Activated CD8-positive, alpha-beta memory T cell treated with anti-CD3 and anti-CD28 coated beads for 36 hours (primary cell): ENCODE results near the gene VWCE. TPM values are rescaled to one million over a fixed set of nuclear protein-coding genes. Genes with fewer than 3 reads are reported as not detected.

Experiments
- CTCF ChIA-PET: fragments of 350-600 bp; sonication (Branson Sonifier 250); formaldehyde crosslinking; loops from one replicate; lab custom pipeline; 2021; ENCODE audit warnings: antibody characterized with exemption; lab: Charles Lee
- POLR2A ChIA-PET: fragments of 350-600 bp; sonication (Branson Sonifier 250); formaldehyde crosslinking; loops from one replicate; lab custom pipeline; 2021; ENCODE audit warnings: antibody characterized with exemption; lab: Charles Lee
- total RNA-seq, 2 experiments: library from RNA; stranded (reverse); gene quantifications; one replicate each; pipeline ENCODE4 v1.2.3, GENCODE V29; 2021

Gene VWCE, protein sequence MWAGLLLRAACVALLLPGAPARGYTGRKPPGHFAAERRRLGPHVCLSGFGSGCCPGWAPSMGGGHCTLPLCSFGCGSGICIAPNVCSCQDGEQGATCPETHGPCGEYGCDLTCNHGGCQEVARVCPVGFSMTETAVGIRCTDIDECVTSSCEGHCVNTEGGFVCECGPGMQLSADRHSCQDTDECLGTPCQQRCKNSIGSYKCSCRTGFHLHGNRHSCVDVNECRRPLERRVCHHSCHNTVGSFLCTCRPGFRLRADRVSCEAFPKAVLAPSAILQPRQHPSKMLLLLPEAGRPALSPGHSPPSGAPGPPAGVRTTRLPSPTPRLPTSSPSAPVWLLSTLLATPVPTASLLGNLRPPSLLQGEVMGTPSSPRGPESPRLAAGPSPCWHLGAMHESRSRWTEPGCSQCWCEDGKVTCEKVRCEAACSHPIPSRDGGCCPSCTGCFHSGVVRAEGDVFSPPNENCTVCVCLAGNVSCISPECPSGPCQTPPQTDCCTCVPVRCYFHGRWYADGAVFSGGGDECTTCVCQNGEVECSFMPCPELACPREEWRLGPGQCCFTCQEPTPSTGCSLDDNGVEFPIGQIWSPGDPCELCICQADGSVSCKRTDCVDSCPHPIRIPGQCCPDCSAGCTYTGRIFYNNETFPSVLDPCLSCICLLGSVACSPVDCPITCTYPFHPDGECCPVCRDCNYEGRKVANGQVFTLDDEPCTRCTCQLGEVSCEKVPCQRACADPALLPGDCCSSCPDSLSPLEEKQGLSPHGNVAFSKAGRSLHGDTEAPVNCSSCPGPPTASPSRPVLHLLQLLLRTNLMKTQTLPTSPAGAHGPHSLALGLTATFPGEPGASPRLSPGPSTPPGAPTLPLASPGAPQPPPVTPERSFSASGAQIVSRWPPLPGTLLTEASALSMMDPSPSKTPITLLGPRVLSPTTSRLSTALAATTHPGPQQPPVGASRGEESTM
- 10 to 100 TPM; 11.9 to 12.5 TPM for total RNA-seq

DNA sequence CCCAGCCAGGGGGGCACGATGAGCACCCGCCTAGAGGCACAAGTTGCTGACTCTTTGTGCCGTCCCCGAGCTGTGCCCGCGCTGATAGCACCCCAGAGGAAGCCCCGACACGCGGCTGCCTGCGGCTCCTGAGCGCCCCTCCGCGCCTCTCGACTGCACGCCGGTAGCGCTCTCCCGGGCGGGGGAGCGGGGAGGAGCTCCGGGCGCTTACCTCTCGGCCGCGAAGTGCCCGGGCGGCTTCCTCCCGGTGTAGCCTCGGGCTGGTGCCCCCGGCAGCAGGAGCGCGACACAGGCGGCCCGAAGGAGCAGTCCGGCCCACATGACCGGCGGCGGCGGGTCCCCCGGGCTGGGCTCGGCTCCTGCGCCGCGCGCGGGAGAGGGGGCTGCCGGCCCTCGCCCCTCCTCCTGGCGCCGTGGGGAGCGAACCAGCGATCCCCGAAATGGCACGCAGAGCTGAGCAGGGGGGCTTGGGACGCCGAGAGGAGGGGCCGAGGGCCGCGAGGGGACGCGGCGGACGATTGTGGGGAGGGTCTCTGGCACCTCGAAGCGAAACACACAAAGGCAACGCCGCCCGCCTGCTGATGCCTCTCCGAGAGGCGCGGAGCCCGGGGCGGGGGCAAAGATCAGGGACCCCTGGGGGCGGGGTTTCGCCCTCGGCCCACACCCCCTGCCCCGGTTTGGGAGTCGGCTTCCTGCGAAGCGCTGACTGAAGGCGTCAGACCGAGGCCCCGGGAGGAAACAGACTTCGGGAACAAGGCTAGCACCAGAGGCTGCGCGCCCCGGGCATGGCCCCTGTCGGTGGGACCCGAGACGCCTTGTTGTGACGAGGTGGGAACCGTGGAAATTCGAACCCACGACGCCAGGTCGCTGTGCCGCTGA is at the start of gene VWCE:
Gene VWCE, minus strand, starts transcription at position 600 of the 879 bp plus-strand sequence. Its CDS starts 279 bp downstream, at position 321.
- CTCF ChIA-PET: interaction anchor here (0.6 to 1.5 kb wide), 7 partner anchors 15 to 333 kb away, joined by 3 to 5 read pairs (median 3); partner anchors contain the start of genes CYB561A3, TMEM138 and VPS37C
- POLR2A ChIA-PET: interaction anchor here (0.5 to 1.9 kb wide), 8 partner anchors 8 to 253 kb away, joined by 3 to 8 read pairs (median 5); partner anchors contain the start of gene CYB561A3

DNA sequence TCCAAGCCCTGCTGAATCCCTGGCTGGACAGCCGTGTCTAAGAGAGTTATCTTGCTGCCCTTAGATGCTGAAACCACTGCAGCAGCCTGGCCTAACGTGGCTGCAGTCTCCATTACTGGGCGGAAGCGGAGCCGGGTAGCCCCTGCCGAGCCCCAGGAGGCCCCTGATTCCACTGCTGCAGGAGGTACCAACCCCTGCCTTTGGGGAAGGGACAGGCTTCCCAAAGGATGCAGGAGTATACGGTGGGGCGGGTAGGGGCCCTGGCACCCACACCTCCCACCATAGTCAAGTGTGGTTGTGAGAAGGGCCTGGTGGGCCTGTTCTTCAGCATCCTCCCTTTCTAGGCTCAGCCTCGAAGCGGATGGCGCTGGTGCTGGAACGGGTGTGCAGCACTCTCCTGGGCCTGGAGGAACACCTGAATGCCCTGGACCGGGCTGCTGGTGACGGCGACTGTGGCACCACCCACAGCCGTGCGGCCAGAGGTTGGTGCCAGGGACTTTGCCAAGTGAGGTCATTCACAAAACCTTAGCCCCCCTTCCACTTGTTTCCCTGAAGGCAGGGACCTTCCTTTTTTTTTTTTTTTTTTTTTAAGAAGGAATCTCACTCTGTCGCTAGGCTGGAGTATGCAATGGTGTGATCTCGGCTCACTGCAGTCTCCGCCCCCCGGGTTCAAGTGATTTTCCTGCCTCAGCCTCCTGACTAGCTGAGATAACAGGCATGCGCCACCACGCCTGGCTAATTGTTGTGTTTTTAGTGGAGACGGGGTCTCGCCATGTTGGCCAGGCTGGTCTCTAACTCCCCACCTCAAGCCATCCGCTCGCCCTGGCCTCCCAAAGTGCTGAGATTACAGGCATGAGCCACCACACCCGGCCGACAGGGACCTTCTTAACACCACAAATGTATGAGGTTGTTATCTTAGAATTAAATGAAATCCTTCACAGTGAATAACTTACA is 49.0 kb upstream of the VWCE start:
- ChIA-PET POLR2A (no interaction called here), CTCF (interaction anchor here (1.2 kb wide), 1 partner anchor 8 kb away, joined by 3 read pairs; no protein-coding TSS in a partner anchor)

DNA sequence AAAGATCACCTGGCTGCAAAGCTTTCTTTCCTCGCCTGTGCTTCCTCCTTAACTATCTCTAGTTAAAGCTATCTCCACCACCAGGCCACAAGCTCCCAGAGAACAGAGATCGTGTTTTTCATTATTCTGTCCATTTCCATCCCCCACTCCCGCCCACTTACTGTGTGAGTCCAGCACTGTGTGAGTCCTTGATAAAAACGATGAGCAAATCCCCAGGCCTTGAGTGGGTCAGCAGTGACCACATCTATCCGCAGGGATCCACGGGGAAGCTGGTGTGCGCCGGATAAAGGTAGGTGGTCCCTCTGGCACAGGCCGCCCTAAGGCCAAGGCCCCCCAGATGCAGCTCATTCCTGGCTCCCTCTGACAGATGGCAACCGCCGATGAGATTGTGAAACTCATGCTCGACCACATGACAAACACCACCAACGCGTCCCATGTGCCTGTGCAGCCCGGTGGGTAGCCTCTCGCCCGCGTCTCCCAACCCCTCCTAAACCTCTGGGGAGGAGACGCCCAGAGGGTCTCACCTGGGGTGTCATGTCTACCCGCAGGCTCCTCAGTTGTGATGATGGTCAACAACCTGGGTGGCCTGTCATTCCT is 47.2 kb upstream of the VWCE start:
- CTCF ChIA-PET: interaction anchor here (1.3 kb wide), 1 partner anchor 44 kb away, joined by 6 read pairs; no protein-coding TSS in a partner anchor

DNA sequence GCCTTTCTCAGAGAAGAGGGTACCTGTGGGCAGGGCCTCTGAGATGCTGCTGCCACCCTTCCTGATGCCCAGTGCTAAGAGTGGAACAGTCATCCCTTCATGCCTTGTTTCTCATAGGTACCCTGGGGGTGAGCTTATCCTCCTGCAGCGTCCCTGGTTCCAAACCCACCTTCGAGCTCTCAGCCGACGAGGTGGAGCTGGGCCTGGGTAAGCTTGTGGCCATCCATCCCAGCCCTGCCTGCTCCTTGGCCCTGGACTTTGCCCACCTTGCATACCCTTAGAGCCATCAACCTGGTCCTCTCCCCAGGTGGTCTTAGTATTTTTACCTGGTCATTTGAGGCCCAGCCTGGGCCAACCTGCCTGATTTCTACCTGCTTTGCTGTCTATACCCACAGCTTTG is 46.6 kb upstream of the VWCE start:
- ChIA-PET POLR2A (no interaction called here), CTCF (interaction anchor here (1.3 kb wide), 1 partner anchor 44 kb away, joined by 6 read pairs; no protein-coding TSS in a partner anchor)

More for the DNA sequence above, 47.2 kb upstream of the VWCE start:
- POLR2A ChIA-PET: no interaction called here

DNA sequence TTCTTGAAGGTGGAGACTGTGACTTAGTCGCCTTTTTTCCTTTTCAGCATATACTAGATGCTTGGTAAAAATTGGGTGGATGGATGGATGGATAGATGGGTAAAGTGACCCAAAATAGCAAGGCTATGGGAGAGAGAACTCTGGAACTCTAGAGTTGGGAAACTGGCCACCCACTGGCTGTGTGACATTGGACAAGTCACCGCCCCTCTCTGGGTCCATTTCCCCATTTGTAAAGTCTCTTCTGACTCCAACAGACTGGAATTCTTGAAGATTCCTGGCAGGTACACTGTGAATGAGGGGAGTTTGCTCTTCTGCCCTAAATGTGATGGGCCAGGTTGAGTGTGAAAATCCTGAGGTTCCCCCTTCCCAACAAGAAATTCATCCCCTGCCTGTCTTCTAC is 45.9 kb upstream of the VWCE start:
- ChIA-PET CTCF (interaction anchor here (1.3 kb wide), 1 partner anchor 45 kb away, joined by 6 read pairs; no protein-coding TSS in a partner anchor), POLR2A (no interaction called here)

DNA sequence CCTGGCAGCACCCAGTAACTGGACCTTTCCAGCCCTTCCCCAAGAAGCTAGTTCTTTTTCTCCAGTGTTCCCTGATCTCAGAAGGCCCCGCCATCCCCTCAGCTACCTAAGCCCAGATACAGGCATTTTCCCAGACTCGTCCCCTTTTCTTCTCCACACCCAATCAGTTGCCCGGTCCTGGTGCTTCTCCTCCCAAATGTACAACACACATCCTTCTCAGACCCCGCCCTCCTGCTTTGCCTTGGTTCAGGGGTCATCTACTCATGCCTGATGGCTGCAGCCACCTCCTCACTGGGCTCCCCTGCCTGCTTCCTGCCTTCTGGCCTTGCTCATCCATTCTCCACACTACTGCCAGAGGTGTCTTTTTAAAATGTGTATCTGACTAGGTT is 44.4 kb upstream of the VWCE start:
- CTCF ChIA-PET: interaction anchor here (1.3 to 4.1 kb wide), 2 partner anchors 46 to 53 kb away, joined by 3 to 36 read pairs; partner anchors contain the start of gene TMEM216
- POLR2A ChIA-PET: no interaction called here

DNA sequence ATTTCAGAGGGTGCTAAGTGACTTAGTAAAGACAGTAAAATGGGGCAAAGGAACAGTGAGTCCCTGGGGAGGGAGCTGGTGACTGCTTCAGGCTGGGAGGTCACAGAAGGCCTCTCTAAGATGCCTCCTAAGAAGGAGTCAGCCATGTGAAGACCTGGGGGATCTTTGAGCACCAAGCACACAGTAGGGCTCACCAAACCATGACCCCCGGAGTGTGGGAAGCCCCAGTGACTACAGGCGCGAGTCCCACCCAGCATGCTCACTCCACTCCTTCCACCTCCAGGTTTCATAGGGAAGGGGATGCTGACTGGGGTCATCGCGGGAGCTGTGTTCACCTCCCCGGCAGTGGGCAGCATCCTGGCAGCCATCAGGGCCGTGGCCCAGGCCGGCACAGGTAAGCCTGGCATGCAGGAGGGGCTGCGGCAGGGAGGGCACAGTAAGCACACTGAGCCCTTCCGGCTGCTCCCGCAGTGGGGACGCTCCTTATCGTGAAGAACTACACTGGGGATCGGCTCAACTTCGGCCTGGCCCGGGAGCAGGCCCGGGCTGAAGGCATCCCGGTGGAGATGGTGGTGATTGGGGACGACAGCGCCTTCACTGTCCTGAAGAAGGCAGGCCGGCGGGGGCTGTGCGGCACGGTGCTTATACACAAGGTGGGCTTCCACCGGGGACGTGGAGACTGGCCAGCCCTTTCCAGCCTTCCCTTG is 43.8 kb upstream of the VWCE start:
- ChIA-PET CTCF (interaction anchor here (0.6 to 6.4 kb wide), 6 partner anchors 24 to 60 kb away, joined by 3 to 99 read pairs (median 4); partner anchors contain the start of gene TMEM216), POLR2A (no interaction called here)

DNA sequence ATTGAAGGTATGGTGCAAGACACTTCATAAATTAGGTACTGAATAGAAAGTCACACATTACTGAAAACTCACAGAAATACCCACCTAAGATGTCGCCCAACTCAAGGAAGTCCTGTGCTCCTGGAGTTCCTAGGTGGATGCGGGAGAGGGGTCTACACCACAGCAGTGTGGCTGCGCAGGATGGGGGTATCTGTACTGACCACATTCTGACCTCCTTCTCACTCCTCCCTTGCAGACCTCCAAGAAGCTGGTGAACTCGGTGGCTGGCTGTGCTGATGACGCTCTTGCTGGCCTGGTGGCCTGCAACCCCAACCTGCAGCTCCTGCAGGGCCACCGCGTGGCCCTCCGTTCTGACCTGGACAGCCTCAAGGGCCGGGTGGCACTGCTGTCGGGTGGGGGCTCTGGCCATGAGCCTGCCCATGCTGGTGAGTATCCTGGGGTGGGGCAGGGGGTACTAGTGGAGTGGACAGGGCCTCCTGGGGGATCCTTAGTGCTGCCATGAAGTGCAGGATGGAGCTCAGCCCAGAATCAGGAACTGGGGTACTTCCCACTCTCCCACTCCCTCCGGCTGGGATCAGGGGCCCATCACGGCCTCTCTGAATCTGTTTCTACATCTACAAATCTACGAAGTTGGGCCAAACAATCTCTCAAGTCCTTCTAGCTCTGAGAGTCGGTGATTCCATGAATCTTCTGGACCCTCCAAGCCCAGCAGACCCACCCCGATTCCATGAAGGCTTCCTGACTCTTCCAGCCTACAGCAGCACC is 42.8 kb upstream of the VWCE start:
- ChIA-PET CTCF (interaction anchor here (1.3 to 6.4 kb wide), 6 partner anchors 25 to 62 kb away, joined by 3 to 99 read pairs (median 10); partner anchors contain the start of gene TMEM216), POLR2A (interaction anchor here (1.4 kb wide), 1 partner anchor 23 kb away, joined by 3 read pairs; no protein-coding TSS in a partner anchor)

- CTCF ChIA-PET: interaction anchor here (0.6 to 6.4 kb wide), 27 partner anchors 9 to 476 kb away, joined by 3 to 99 read pairs (median 3); partner anchors contain the start of genes CPSF7, CYB561A3, SDHAF2 and TMEM138
- POLR2A ChIA-PET: interaction anchor here (0.7 to 1.2 kb wide), 3 partner anchors 21 to 49 kb away, joined by 3 to 7 read pairs (median 4); partner anchors contain the start of genes CYB561A3 and TMEM138
Measured at GRCh38 chr11:61336171-61336935, 41.2 kb upstream of the VWCE start.

DNA sequence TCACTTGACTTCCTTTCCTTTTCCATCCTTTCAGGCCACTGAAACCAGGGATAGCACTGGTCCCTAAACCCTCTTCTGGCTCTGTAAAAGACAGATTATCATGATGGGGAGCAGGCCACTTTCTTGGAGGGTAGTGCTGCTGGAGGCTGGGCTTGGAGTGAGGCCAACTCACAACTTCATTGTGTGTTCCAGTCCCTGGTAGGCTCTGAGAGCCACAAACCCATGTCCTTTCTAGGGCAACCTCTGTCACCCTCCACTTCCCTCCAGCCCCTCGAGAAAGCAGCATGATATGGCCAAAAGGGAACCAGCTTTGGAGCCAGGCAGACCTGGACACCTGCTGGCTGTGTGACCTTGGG is 40.2 kb upstream of the VWCE start:
- ChIA-PET POLR2A (interaction anchor here (0.5 to 1.2 kb wide), 3 partner anchors 26 to 196 kb away, joined by 3 to 7 read pairs (median 4); partner anchors contain the start of genes CYB561A3 and TMEM138), CTCF (interaction anchor here (0.7 to 6.4 kb wide), 12 partner anchors 12 to 182 kb away, joined by 3 to 99 read pairs (median 6); partner anchors contain the start of genes CPSF7, CYB561A3, SDHAF2 and TMEM138)

DNA sequence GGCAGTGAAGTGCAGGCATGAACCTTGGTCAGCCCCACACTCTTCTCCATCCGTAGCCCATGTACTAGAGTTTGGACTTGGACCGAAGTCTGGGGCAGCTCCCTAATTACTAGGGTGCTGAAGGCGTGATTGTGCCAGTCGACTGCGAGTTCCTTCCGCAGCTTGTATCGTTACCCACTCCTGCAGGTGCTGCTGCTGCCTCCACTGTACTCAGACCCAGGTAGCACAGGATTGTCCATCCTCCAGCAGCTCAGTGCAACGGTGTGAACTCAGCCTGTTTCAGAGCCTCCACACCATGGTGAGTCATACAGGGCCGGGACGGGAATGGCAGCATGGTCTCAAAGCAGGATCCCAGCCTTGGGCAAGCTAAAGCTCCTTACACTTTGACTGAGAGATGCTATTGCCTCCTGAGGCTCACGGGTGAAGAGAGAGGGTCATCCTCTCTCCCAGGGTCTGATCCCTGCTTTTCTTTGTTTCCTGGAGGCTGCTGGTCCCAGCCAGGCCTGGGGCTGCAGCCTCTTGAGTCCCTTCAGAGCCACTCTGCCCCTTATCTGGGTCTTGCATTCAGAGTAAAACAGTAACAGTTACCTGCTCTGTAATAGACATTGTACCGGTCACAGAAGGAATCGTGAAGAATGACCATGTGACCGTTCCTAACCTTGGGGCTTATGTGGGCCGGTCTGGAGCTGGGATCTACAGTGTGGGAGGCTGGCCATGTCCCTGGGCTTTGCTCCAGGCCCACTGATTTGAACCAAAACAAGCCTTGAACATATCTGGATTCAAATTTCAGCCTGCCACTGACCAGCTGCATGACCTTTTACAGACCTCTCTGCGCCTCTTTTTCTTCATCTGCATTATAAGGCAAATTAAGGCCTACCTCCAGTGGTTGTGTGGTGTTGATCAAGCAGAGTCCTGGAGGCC is 39.6 kb upstream of the VWCE start:
- ChIA-PET CTCF (interaction anchor here (1.0 to 6.4 kb wide), 7 partner anchors 10 to 101 kb away, joined by 3 to 99 read pairs (median 8); partner anchors contain the start of genes CPSF7, CYB561A3, SDHAF2 and TMEM138), POLR2A (interaction anchor here (0.9 to 2.0 kb wide), 5 partner anchors 24 to 95 kb away, joined by 3 to 10 read pairs (median 6); partner anchors contain the start of genes CPSF7, CYB561A3, SDHAF2 and TMEM138)

- POLR2A ChIA-PET: interaction anchor here (0.9 to 2.0 kb wide), 7 partner anchors 25 to 95 kb away, joined by 3 to 10 read pairs (median 5); partner anchors contain the start of genes CPSF7, CYB561A3, SDHAF2 and TMEM138
- CTCF ChIA-PET: interaction anchor here (0.6 to 6.4 kb wide), 6 partner anchors 9 to 102 kb away, joined by 3 to 99 read pairs (median 8); partner anchors contain the start of genes CYB561A3 and TMEM138
Measured at GRCh38 chr11:61333550-61334433, 38.7 kb upstream of the VWCE start.
